Prostate gland (tissue), 2 donors: ENCODE data around the gene EXOC3. TPM values are rescaled to one million over a fixed set of nuclear protein-coding genes. Genes with fewer than 3 reads are reported as not detected.

Source experiments
- DNase-seq: peaks from one replicate; pipeline ENCODE4 v3.0.0-alpha.2; 2019; ENCODE audit warnings: low spot score
- H3K27ac ChIP-seq, 2 donors: fragments of 200-600 bp; sonication (generic); 2 replicates each; pipeline ENCODE4 v1.5.1; 2017 to 2019
- H3K27me3 ChIP-seq: fragments of 200-600 bp; sonication (generic); replicated peaks from 2 replicates; pipeline ENCODE4 v1.5.1; 2019; ENCODE audit not compliant: insufficient read depth
- H3K36me3 ChIP-seq, 2 donors: fragments of 200-600 bp; sonication (generic); 1 replicate in 1 of 2; 2 replicates in 1 of 2; pipeline versions ENCODE4 v1.5.1 to v1.8.1; 2017 to 2019
- H3K4me1 ChIP-seq: fragments of 200-600 bp; sonication (generic); replicated peaks from 2 replicates; pipeline ENCODE4 v1.5.1; 2019
- H3K4me3 ChIP-seq, 2 donors: fragments of 200-600 bp; sonication (generic); 2 replicates each; pipeline ENCODE4 v1.5.1; 2017 to 2019
- H3K9me3 ChIP-seq: fragments of 200-600 bp; sonication (generic); 2 replicates; pipeline ENCODE4 v1.5.1; 2017
- POLR2A ChIP-seq: fragments of 450-650 bp; IDR thresholded peaks from one replicate; pipeline ENCODE4 v1.6.1; 2016; ENCODE audit warnings: antibody characterized with exemption, mild to moderate bottlenecking
- POLR2AphosphoS5 ChIP-seq: sonication (generic); formaldehyde crosslinking; IDR thresholded peaks from one replicate; pipeline ENCODE4 v1.6.1; 2017; ENCODE audit warnings: antibody characterized with exemption
- WGBS: methylation state at CpG from one replicate; pipeline ENCODE4 v1.1.5; 2018; 5-methylcytosine and 5-hydroxymethylcytosine counted together
- intact Hi-C: fragments of 100-400 bp; cut with DNase I; formaldehyde crosslinking; loops from one replicate; pipeline ENCODE4 v1.14.2; 2022
- total RNA-seq, 2 donors: library from RNA; depleted of rRNA; stranded (reverse); fragments of >200 nt; gene quantifications; one replicate each; pipeline ENCODE4 v1.1.0, GENCODE V29; 2016
- TF ChIP-seq, protein P1 (sequence below), 4 experiments: fragments of 200-600 bp in 2 of 4; fragments of 450-650 bp in 2 of 4; sonication (generic) in 2 of 4; IDR thresholded peaks; 1 replicate in 3 of 4; 2 replicates in 1 of 4; pipeline ENCODE4 v1.5.1; 2016 to 2019; ENCODE audit warnings: antibody characterized with exemption in 4 of 4, mild to moderate bottlenecking in 2 of 4, moderate library complexity in 2 of 4

Gene EXOC3
- total RNA-seq, 2 donors from 2014 or later: 44.3 to 79.7 TPM

DNA sequence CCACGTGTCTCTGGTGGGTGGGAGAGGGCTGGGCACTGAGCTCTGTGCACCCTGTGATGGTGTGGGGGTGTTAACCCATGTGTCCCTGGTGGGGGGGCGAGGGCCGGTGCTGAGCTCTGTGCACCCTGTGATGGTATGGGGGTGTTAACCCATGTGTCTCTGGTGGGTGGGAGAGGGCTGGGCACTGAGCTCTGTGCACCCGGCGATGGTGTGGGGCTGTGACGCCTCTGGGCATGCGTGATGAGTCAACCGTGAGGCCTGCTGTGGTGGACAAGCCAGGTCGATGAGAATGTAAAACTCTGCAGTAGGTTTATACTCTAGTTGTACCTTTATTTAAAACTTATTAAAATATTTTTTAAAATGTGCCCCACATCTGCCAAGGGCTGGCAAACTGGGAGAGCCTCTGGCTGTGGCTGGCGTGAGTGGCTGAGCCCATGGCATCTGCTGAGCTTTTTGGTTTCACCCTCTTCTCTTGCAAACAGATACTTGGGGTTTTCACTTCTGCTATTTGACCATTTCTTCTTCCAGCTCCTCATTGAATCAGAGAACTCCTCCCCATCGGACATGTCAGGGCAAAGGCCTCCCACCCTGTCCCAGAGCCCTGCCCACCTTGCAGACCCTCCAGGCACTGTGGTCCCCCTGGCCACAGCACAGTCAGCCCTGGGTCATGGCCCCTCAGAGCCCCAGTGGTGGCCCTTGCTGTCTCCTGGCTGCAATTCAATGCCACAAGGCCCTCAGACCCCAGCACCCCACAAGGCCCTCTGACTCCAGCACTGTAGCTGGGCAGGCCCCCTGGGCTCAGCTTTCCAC, 18.5 kb upstream of the EXOC3 start:
- H3K4me1 ChIP-seq: no peaks in the 10 kb centered on the region
- TF ChIP-seq, protein P1, sequence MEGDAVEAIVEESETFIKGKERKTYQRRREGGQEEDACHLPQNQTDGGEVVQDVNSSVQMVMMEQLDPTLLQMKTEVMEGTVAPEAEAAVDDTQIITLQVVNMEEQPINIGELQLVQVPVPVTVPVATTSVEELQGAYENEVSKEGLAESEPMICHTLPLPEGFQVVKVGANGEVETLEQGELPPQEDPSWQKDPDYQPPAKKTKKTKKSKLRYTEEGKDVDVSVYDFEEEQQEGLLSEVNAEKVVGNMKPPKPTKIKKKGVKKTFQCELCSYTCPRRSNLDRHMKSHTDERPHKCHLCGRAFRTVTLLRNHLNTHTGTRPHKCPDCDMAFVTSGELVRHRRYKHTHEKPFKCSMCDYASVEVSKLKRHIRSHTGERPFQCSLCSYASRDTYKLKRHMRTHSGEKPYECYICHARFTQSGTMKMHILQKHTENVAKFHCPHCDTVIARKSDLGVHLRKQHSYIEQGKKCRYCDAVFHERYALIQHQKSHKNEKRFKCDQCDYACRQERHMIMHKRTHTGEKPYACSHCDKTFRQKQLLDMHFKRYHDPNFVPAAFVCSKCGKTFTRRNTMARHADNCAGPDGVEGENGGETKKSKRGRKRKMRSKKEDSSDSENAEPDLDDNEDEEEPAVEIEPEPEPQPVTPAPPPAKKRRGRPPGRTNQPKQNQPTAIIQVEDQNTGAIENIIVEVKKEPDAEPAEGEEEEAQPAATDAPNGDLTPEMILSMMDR (IDR thresholded peaks at IDR 0.05): no peak
- TF ChIP-seq POLR2AphosphoS5: no peak
- TF ChIP-seq POLR2A: no peak
- intact Hi-C loops: no loop called here
- no peak for DNase-seq
- H3K27ac ChIP-seq: no peak overlapping the region
- no peaks in the 10 kb centered on the region for H3K36me3 ChIP-seq
- WGBS: 74% methylated on average over 11 of the region's 11 CpGs
- H3K4me3 ChIP-seq: no peak overlapping the region
- H3K27me3 ChIP-seq: no peaks in the 10 kb centered on the region
- no peaks in the 10 kb centered on the region for H3K9me3 ChIP-seq

DNA sequence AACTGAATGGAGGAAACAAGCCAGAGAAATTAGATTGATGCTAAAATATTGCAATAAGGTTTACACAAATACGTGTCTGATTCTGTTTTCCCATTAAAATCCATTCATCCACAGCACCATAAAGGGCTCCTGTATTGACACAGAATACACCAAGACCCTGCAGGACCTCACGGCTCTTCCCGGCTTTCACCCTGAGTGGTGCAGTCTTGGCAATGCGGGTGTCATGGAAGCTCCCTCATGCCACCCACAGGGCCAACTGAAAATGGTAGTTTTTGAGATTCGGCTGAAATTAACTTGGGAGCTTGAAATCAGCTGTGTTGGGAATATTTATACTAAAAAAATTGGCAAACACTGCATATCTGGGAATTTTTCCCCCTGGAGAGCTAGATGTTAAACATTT, 17.3 kb upstream of the EXOC3 start:
- intact Hi-C loops: no loop called here
- Histone ChIP-seq H3K36me3 (no peaks in the 10 kb centered on the region), H3K4me1 (no peaks in the 10 kb centered on the region), H3K9me3 (no peaks in the 10 kb centered on the region), H3K4me3 (no peak overlapping the region), H3K27ac (no peak overlapping the region), H3K27me3 (no peaks in the 10 kb centered on the region)
- DNase-seq: no peak
- 41% methylated on average over 5 of the region's 5 CpGs for WGBS
- TF ChIP-seq, protein P1 (IDR thresholded peaks at IDR 0.05): no peak
- TF ChIP-seq POLR2AphosphoS5 (no peak), POLR2A (no peak)

DNA sequence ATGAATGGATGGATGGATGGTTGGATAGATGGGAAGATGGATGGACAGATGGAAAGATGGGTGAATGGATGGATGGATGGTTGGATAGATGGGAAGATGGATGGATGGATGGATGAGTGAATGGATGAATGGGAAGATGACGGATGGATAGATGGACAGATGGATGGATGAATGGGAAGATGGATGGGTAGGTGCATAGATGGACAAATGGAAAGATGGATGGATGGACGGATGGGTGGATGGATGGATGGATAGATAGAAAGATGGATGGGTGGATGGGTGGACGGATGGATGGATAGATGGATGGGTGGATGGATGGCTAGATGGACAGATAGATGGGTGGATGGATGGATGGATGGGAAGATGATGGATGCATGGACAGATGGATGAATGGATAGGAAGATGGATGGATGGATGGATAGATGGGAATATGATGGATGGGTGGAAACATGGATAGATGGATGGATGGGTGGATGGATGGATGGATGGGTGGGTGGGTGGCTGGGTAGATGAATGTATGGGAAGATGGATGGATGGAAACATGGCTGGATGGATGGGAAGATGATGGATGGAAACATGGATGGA, 16.5 kb upstream of the EXOC3 start:
- WGBS: 80% methylated on average over 3 of the region's 3 CpGs
- DNase-seq: no peak
- intact Hi-C loops: no loop called here
- TF ChIP-seq, protein P1 (IDR thresholded peaks at IDR 0.05): no peak
- TF ChIP-seq POLR2AphosphoS5 (no peak), POLR2A (no peak)
- Histone ChIP-seq H3K9me3 (no peaks in the 10 kb centered on the region), H3K4me1 (no peaks in the 10 kb centered on the region), H3K36me3 (no peaks in the 10 kb centered on the region), H3K27ac (no peak overlapping the region), H3K4me3 (no peak overlapping the region), H3K27me3 (no peaks in the 10 kb centered on the region)

DNA sequence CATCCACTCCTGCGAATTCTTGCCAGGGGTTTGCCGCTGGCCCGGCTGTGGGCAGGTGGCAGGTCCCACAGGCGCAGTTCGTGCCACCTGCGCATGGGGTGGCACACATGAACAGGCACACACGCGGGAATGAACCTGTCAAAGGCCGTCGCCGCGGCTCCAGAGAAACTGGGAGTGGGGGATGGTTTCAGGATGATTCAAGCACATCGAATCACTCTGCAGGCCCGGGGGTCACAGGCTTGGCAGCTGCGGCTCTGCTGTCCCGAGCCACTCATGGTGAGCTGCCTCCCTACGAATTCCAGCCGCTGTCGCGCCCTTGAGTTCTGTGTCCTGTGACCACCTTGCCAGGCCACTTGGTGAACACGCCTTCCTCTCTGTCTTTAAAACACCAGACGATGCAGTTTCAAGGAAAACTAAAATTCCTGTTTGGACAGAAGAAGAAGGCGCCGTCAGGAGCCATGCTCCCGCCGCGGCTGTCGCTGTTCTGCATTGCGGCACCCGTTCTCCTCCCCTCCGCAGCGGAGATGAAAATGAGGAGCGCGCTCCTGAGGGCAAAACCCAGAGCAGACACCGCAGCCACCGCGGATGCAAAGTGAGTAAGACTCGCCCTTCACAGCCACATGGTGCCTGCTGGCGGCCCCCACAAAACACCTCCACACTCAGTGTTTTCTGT, 15.4 kb upstream of the EXOC3 start:
- Histone ChIP-seq H3K9me3 (no peaks in the 10 kb centered on the region), H3K27me3 (no peaks in the 10 kb centered on the region), H3K4me1 (no peaks in the 10 kb centered on the region), H3K27ac (no peak overlapping the region), H3K36me3 (no peaks in the 10 kb centered on the region), H3K4me3 (no peak overlapping the region)
- WGBS: 90% methylated on average over 38 of the region's 39 CpGs
- TF ChIP-seq POLR2AphosphoS5 (no peak), POLR2A (no peak)
- TF ChIP-seq, protein P1 (IDR thresholded peaks at IDR 0.05): no peak
- intact Hi-C loops: no loop called here
- DNase-seq: no peak
